WTC11 (cell line): Measurements from ENCODE around the gene CD74.

Experiments used
- IRF2 ChIP-seq: sonication (generic); formaldehyde crosslinking; IDR thresholded peaks from 2 replicates; pipeline ENCODE4 v1.8.0; 2022; ENCODE audit warnings: low read depth, missing genetic modification reagents, borderline replicate concordance
- NFYB ChIP-seq: sonication (generic); formaldehyde crosslinking; conservative IDR thresholded peaks from 2 replicates; pipeline ENCODE4 v1.8.0; 2022; ENCODE audit warnings: low read depth, missing genetic modification reagents
- RELA ChIP-seq: sonication (generic); formaldehyde crosslinking; IDR thresholded peaks from 2 replicates; pipeline ENCODE4 v1.8.1; 2022; ENCODE audit warnings: missing genetic modification reagents, mild to moderate bottlenecking, borderline replicate concordance
- TP53 ChIP-seq: sonication (generic); formaldehyde crosslinking; IDR thresholded peaks from 2 replicates; pipeline ENCODE4 v1.8.1; 2023; ENCODE audit warnings: mild to moderate bottlenecking, missing genetic modification reagents
- ZNF423 ChIP-seq: fragments of 250-450 bp; sonication (Bioruptor Pico); IDR thresholded peaks from 2 replicates; pipeline ENCODE4 v2.1.2; 2022; ENCODE audit warnings: mild to moderate bottlenecking, moderate library complexity
- TF ChIP-seq, protein P1 (sequence below): fragments of 200-600 bp; IDR thresholded peaks from 2 replicates; pipeline ENCODE4 v1.8.0; 2022; ENCODE audit warnings: antibody characterized with exemption
- TF ChIP-seq, protein P2 (sequence below): sonication (generic); formaldehyde crosslinking; IDR thresholded peaks from 2 replicates; pipeline ENCODE4 v1.8.1; 2023; ENCODE audit warnings: mild to moderate bottlenecking, missing genetic modification reagents, borderline replicate concordance
- TF ChIP-seq, protein P3 (sequence below): sonication (generic); formaldehyde crosslinking; IDR thresholded peaks from 2 replicates; pipeline ENCODE4 v1.8.1; 2023; ENCODE audit warnings: mild to moderate bottlenecking, missing genetic modification reagents
- TF ChIP-seq, protein P4 (sequence below): sonication (generic); formaldehyde crosslinking; IDR thresholded peaks from 2 replicates; pipeline ENCODE4 v1.8.0; 2023; ENCODE audit warnings: missing genetic modification reagents
- TF ChIP-seq, protein P5 (sequence below): sonication (generic); formaldehyde crosslinking; IDR thresholded peaks from 2 replicates; pipeline ENCODE4 v1.8.1; 2022; ENCODE audit warnings: low read depth, mild to moderate bottlenecking, moderate library complexity, missing genetic modification reagents, borderline replicate concordance

DNA sequence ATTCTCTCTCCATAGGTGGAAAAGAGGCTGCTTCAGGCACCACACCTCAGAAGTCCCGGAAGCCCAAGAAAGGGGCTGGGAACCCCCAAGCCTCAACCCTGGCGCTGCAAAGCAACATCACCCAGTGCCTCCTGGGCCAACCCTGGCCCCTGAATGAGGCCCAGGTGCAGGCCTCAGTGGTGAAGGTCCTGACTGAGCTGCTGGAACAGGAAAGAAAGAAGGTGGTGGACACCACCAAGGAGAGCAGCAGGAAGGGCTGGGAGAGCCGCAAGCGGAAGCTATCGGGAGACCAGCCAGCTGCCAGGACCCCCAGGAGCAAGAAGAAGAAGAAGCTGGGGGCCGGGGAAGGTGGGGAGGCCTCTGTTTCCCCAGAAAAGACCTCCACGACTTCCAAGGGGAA is 16.4 kb downstream of the CD74 start:
- no peak for TF ChIP-seq NFYB
- TF ChIP-seq, protein P1, sequence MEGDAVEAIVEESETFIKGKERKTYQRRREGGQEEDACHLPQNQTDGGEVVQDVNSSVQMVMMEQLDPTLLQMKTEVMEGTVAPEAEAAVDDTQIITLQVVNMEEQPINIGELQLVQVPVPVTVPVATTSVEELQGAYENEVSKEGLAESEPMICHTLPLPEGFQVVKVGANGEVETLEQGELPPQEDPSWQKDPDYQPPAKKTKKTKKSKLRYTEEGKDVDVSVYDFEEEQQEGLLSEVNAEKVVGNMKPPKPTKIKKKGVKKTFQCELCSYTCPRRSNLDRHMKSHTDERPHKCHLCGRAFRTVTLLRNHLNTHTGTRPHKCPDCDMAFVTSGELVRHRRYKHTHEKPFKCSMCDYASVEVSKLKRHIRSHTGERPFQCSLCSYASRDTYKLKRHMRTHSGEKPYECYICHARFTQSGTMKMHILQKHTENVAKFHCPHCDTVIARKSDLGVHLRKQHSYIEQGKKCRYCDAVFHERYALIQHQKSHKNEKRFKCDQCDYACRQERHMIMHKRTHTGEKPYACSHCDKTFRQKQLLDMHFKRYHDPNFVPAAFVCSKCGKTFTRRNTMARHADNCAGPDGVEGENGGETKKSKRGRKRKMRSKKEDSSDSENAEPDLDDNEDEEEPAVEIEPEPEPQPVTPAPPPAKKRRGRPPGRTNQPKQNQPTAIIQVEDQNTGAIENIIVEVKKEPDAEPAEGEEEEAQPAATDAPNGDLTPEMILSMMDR = no peak
- TF ChIP-seq, protein P2, sequence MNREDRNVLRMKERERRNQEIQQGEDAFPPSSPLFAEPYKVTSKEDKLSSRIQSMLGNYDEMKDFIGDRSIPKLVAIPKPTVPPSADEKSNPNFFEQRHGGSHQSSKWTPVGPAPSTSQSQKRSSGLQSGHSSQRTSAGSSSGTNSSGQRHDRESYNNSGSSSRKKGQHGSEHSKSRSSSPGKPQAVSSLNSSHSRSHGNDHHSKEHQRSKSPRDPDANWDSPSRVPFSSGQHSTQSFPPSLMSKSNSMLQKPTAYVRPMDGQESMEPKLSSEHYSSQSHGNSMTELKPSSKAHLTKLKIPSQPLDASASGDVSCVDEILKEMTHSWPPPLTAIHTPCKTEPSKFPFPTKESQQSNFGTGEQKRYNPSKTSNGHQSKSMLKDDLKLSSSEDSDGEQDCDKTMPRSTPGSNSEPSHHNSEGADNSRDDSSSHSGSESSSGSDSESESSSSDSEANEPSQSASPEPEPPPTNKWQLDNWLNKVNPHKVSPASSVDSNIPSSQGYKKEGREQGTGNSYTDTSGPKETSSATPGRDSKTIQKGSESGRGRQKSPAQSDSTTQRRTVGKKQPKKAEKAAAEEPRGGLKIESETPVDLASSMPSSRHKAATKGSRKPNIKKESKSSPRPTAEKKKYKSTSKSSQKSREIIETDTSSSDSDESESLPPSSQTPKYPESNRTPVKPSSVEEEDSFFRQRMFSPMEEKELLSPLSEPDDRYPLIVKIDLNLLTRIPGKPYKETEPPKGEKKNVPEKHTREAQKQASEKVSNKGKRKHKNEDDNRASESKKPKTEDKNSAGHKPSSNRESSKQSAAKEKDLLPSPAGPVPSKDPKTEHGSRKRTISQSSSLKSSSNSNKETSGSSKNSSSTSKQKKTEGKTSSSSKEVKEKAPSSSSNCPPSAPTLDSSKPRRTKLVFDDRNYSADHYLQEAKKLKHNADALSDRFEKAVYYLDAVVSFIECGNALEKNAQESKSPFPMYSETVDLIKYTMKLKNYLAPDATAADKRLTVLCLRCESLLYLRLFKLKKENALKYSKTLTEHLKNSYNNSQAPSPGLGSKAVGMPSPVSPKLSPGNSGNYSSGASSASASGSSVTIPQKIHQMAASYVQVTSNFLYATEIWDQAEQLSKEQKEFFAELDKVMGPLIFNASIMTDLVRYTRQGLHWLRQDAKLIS (CRISPR knock-in tag) = no peak
- TF ChIP-seq, protein P3, sequence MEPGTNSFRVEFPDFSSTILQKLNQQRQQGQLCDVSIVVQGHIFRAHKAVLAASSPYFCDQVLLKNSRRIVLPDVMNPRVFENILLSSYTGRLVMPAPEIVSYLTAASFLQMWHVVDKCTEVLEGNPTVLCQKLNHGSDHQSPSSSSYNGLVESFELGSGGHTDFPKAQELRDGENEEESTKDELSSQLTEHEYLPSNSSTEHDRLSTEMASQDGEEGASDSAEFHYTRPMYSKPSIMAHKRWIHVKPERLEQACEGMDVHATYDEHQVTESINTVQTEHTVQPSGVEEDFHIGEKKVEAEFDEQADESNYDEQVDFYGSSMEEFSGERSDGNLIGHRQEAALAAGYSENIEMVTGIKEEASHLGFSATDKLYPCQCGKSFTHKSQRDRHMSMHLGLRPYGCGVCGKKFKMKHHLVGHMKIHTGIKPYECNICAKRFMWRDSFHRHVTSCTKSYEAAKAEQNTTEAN = no peak
- TF ChIP-seq RELA (CRISPR knock-in tag) = no peak
- TF ChIP-seq ZNF423 (CRISPR knock-in tag) = no peak
- TF ChIP-seq, protein P4, sequence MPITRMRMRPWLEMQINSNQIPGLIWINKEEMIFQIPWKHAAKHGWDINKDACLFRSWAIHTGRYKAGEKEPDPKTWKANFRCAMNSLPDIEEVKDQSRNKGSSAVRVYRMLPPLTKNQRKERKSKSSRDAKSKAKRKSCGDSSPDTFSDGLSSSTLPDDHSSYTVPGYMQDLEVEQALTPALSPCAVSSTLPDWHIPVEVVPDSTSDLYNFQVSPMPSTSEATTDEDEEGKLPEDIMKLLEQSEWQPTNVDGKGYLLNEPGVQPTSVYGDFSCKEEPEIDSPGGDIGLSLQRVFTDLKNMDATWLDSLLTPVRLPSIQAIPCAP = no peak
- no peak for TF ChIP-seq IRF2
- TF ChIP-seq TP53 (CRISPR knock-in tag) = no peak
- TF ChIP-seq, protein P5, sequence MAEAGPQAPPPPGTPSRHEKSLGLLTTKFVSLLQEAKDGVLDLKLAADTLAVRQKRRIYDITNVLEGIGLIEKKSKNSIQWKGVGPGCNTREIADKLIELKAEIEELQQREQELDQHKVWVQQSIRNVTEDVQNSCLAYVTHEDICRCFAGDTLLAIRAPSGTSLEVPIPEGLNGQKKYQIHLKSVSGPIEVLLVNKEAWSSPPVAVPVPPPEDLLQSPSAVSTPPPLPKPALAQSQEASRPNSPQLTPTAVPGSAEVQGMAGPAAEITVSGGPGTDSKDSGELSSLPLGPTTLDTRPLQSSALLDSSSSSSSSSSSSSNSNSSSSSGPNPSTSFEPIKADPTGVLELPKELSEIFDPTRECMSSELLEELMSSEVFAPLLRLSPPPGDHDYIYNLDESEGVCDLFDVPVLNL (CRISPR knock-in tag) = no peak
